Measurements from ENCODE around the gene PGK1.
A peak's percentile ranks its signal among the peaks of the same experiment; 100 is the strongest.

PGK1 gene

GRCh38 chrX:78103001-78103622 is 936 bp upstream of the PGK1 start:
- H3K4me3 ChIP-seq (ENCODE audit: low read depth, low read length), result peak overlapping the region; percentile 41
- H3K9me3 ChIP-seq, result no peaks in the 10 kb centered on the region
- H3K36me3 ChIP-seq, result peaks cover 19% of the 10 kb centered on the region
- TF ChIP-seq CTCF (IDR thresholded peaks at IDR 0.05; ENCODE audit: low read depth, low read length), result no peak
- no peaks in the 10 kb centered on the region for H3K27me3 ChIP-seq
- no peak for DNase-seq
- no peaks in the 10 kb centered on the region for H3K4me1 ChIP-seq

GRCh38 chrX:78104447-78105176 is 564 bp downstream of the PGK1 start:
- peak overlapping the region; percentile 93 for H3K4me3 ChIP-seq (ENCODE audit: low read depth, low read length)
- TF ChIP-seq CTCF (IDR thresholded peaks at IDR 0.05; ENCODE audit: low read depth, low read length), result no peak
- H3K27me3 ChIP-seq, result no peaks in the 10 kb centered on the region
- no peaks in the 10 kb centered on the region for H3K9me3 ChIP-seq
- DNase-seq, result peak; percentile 33
- H3K4me1 ChIP-seq, result no peaks in the 10 kb centered on the region
- peaks cover 19% of the 10 kb centered on the region for H3K36me3 ChIP-seq

GRCh38 chrX:78105944-78106650 is 2.0 kb downstream of the PGK1 start:
- no peak for DNase-seq
- TF ChIP-seq CTCF (IDR thresholded peaks at IDR 0.05; ENCODE audit: low read depth, low read length), result no peak
- Histone ChIP-seq H3K27me3 (no peaks in the 10 kb centered on the region), H3K4me3 (ENCODE audit: low read depth, low read length) (peak overlapping the region; percentile 93), H3K9me3 (no peaks in the 10 kb centered on the region), H3K4me1 (no peaks in the 10 kb centered on the region), H3K36me3 (peaks cover 19% of the 10 kb centered on the region)

- no peaks in the 10 kb centered on the region for H3K9me3 ChIP-seq
- DNase-seq, result no peak
- H3K36me3 ChIP-seq, result peaks cover 24% of the 10 kb centered on the region
- H3K4me1 ChIP-seq, result no peaks in the 10 kb centered on the region
- TF ChIP-seq CTCF (IDR thresholded peaks at IDR 0.05; ENCODE audit: low read depth, low read length), result no peak
- H3K27me3 ChIP-seq, result no peaks in the 10 kb centered on the region
- H3K4me3 ChIP-seq (ENCODE audit: low read depth, low read length), result peak overlapping the region; percentile 93
Measured at GRCh38 chrX:78106651-78106986, 2.6 kb downstream of the PGK1 start.

GRCh38 chrX:78109458-78109857 is 5.4 kb downstream of the PGK1 start:
- H3K4me3 ChIP-seq (ENCODE audit: low read depth, low read length), result no peak overlapping the region
- peaks cover 49% of the 10 kb centered on the region for H3K36me3 ChIP-seq
- no peak for TF ChIP-seq CTCF (IDR thresholded peaks at IDR 0.05; ENCODE audit: low read depth, low read length)
- no peaks in the 10 kb centered on the region for H3K4me1 ChIP-seq
- H3K27me3 ChIP-seq, result no peaks in the 10 kb centered on the region
- no peaks in the 10 kb centered on the region for H3K9me3 ChIP-seq
- DNase-seq, result no peak
